IMR-90 (cell line): ENCODE data around the gene TESK2. TPM values are rescaled to one million over a fixed set of nuclear protein-coding genes. Genes with fewer than 3 reads are reported as not detected.

Source experiments
- ATAC-seq: fragments of 200-7000 bp; cut with Tn5 transposase; 2 replicates; pipeline ENCODE4 v1.9.1; 2020; ENCODE audit warnings: low read depth, mild to moderate bottlenecking, moderate library complexity
- BruUV-seq: library from RNA; stranded (reverse); fragments of 400-500 nt; replicated peaks from 2 replicates; lab custom pipeline; 2021; lab: Mats Ljungman, UMichigan
- CTCF ChIA-PET: fragments of 300-600 bp; formaldehyde crosslinking; extraction: SDS; loops from one replicate; lab custom pipeline; 2021; ENCODE audit warnings: antibody characterized with exemption; lab: Yijun Ruan, JAX
- POLR2A ChIA-PET: fragments of 300-600 bp; sonication (Branson Sonifier 250); formaldehyde crosslinking; loops from one replicate; lab custom pipeline; 2022; ENCODE audit warnings: antibody characterized with exemption; ENCODE audit not compliant: unreplicated experiment; lab: Charles Lee
- DNase-seq: peaks from one replicate; pipeline ENCODE4 v3.0.0; 2013
- H2AFZ ChIP-seq: replicated peaks from 2 replicates; pipeline ENCODE3; 2013; ENCODE audit warnings: low read length, mild to moderate bottlenecking; ENCODE audit not compliant: poor library complexity
- H2AK5ac ChIP-seq: 2 replicates; pipeline ENCODE4 v1.6.1; 2013; ENCODE audit warnings: low read depth, low read length, inconsistent platforms
- H2AK9ac ChIP-seq: replicated peaks from 2 replicates; pipeline ENCODE3; 2013; ENCODE audit warnings: mild to moderate bottlenecking, low read depth, low read length, moderate library complexity; ENCODE audit not compliant: poor library complexity
- H2BK120ac ChIP-seq: 2 replicates; pipeline ENCODE4 v1.6.1; 2013; ENCODE audit warnings: low read depth, low read length, inconsistent platforms
- H2BK15ac ChIP-seq: 3 replicates; pipeline ENCODE4 v1.6.1; 2013; ENCODE audit warnings: low read depth, low read length, inconsistent platforms
- H2BK20ac ChIP-seq: 2 replicates; pipeline ENCODE4 v1.6.1; 2013; ENCODE audit warnings: low read depth, mild to moderate bottlenecking, inconsistent platforms, low read length, moderate library complexity
- H2BK5ac ChIP-seq: 2 replicates; pipeline ENCODE4 v1.6.1; 2013; ENCODE audit warnings: mild to moderate bottlenecking, low read depth, low read length, inconsistent platforms; ENCODE audit not compliant: poor library complexity, severe bottlenecking
- H3K14ac ChIP-seq: replicated peaks from 2 replicates; pipeline ENCODE4 v1.6.1; 2013; ENCODE audit warnings: low read depth, low read length, inconsistent platforms
- H3K18ac ChIP-seq: 2 replicates; pipeline ENCODE4 v1.6.1; 2013; ENCODE audit warnings: low read depth, low read length, control low read depth
- H3K23ac ChIP-seq: 2 replicates; pipeline ENCODE4 v1.6.1; 2013; ENCODE audit warnings: low read depth, low read length, inconsistent platforms
- H3K27ac ChIP-seq: 2 replicates; pipeline ENCODE4 v1.5.1; 2013; ENCODE audit warnings: mild to moderate bottlenecking, control low read depth, low read length; ENCODE audit not compliant: insufficient read depth
- H3K27me3 ChIP-seq: 2 replicates; pipeline ENCODE4 v1.6.1; 2013; ENCODE audit warnings: low read length; ENCODE audit not compliant: control insufficient read depth, insufficient read depth
- H3K36me3 ChIP-seq: 2 replicates; pipeline ENCODE4 v1.6.1; 2013; ENCODE audit warnings: low read length, mixed read lengths; ENCODE audit not compliant: control insufficient read depth, insufficient read depth
- H3K4ac ChIP-seq: 2 replicates; pipeline ENCODE4 v1.6.1; 2013; ENCODE audit warnings: low read depth, low read length, inconsistent platforms
- H3K4me1 ChIP-seq: 2 replicates; pipeline ENCODE4 v1.6.1; 2013; ENCODE audit warnings: low read length, mixed read lengths; ENCODE audit not compliant: control insufficient read depth, insufficient read depth
- H3K4me2 ChIP-seq: 2 replicates; pipeline ENCODE4 v1.6.1; 2013; ENCODE audit warnings: low read depth, mild to moderate bottlenecking, control low read depth, low read length, moderate library complexity
- H3K4me3 ChIP-seq: 2 replicates; pipeline ENCODE4 v1.5.1; 2013; ENCODE audit warnings: low read depth, mild to moderate bottlenecking, control low read depth, low read length, moderate library complexity; ENCODE audit not compliant: insufficient read depth
- H3K56ac ChIP-seq: 2 replicates; pipeline ENCODE4 v1.6.1; 2013; ENCODE audit warnings: low read length, inconsistent platforms; ENCODE audit not compliant: insufficient read depth; ENCODE audit errors: extremely low read depth
- H3K79me1 ChIP-seq, 2 experiments: 2 replicates each; pipeline ENCODE4 v1.6.1; 2013; ENCODE audit warnings: low read length in 2 of 2, inconsistent platforms in 1 of 2, low read depth in 1 of 2
- H3K9ac ChIP-seq: 2 replicates; pipeline ENCODE4 v1.6.1; 2013; ENCODE audit warnings: low read depth, low read length, control low read depth
- H3K9me1 ChIP-seq: 2 replicates; pipeline ENCODE4 v1.6.1; 2013; ENCODE audit warnings: low read length, inconsistent platforms; ENCODE audit not compliant: insufficient read depth
- H3K9me3 ChIP-seq: 2 replicates; pipeline ENCODE4 v1.6.1; 2013; ENCODE audit warnings: low read length; ENCODE audit not compliant: control insufficient read depth, insufficient read depth
- H4K20me1 ChIP-seq: 2 replicates; pipeline ENCODE4 v1.6.1; 2013; ENCODE audit warnings: low read length, inconsistent platforms; ENCODE audit not compliant: insufficient read depth
- H4K5ac ChIP-seq: 2 replicates; pipeline ENCODE4 v1.6.1; 2013; ENCODE audit warnings: mild to moderate bottlenecking, low read depth, low read length, control low read depth
- H4K8ac ChIP-seq, 2 experiments: 2 replicates each; pipeline ENCODE4 v1.6.1; 2013; ENCODE audit warnings: low read depth in 2 of 2, low read length in 2 of 2, control low read depth in 1 of 2, inconsistent platforms in 1 of 2
- H4K91ac ChIP-seq: 2 replicates; pipeline ENCODE4 v1.6.1; 2013; ENCODE audit warnings: low read depth, low read length, inconsistent platforms; ENCODE audit not compliant: insufficient read depth
- FOS ChIP-seq: fragments of 150-350 bp; IDR thresholded peaks from 2 replicates; pipeline ENCODE4 v1.6.1; 2016; ENCODE audit warnings: low read depth, low read length
- MAFK ChIP-seq: IDR thresholded peaks from 2 replicates; pipeline ENCODE4 v1.6.1; 2012; ENCODE audit warnings: low read depth, low read length, improper control_type of control experiment
- MAZ ChIP-seq: IDR thresholded peaks from 2 replicates; pipeline ENCODE4 v1.6.1; 2012; ENCODE audit warnings: low read depth, mild to moderate bottlenecking, low read length, improper control_type of control experiment, moderate library complexity, borderline replicate concordance
- NFE2L2 ChIP-seq: fragments of 150-350 bp; IDR thresholded peaks from 2 replicates; pipeline ENCODE4 v1.6.1; 2016; ENCODE audit warnings: low read depth, mild to moderate bottlenecking, low read length
- RAD21 ChIP-seq: IDR thresholded peaks from 2 replicates; pipeline ENCODE4 v1.6.1; 2012; ENCODE audit warnings: low read length, improper control_type of control experiment
- RCOR1 ChIP-seq: IDR thresholded peaks from 2 replicates; pipeline ENCODE4 v1.6.1; 2012; ENCODE audit warnings: mild to moderate bottlenecking, low read length, improper control_type of control experiment; ENCODE audit not compliant: insufficient replicate concordance
- RFX5 ChIP-seq: IDR thresholded peaks from 2 replicates; pipeline ENCODE4 v1.8.0; 2012; ENCODE audit warnings: low read depth, mild to moderate bottlenecking, low read length, moderate library complexity
- SMC3 ChIP-seq: fragments of 150-350 bp; IDR thresholded peaks from 2 replicates; pipeline ENCODE4 v1.6.1; 2016; ENCODE audit warnings: low read depth, mild to moderate bottlenecking, antibody characterized with exemption, low read length, moderate library complexity
- WGBS, 2 experiments: methylation state at CpG; one replicate each; pipeline versions ENCODE4 v1.1.5 to v1.1.7; 2013; ENCODE audit warnings: missing lambda C conversion rate in 2 of 2; ENCODE audit not compliant: insufficient read length in 1 of 2; ENCODE audit errors: extremely low coverage in 2 of 2; 5-methylcytosine and 5-hydroxymethylcytosine counted together
- dilution Hi-C: fragments of 300-500 bp; cut with HindIII; formaldehyde crosslinking; loops from one replicate; pipeline ENCODE4 v1.14.3; 2018; ENCODE audit warnings: low sequenced_read_pairs; ENCODE audit not compliant: unreplicated experiment
- in situ Hi-C: fragments of 300-500 bp; cut with MboI; formaldehyde crosslinking; loops from 3 replicates; pipeline ENCODE4 v1.14.3; 2019; ENCODE audit warnings: low sequenced_read_pairs, inconsistent platforms, mixed read lengths
- intact Hi-C: fragments of 100-400 bp; cut with micrococcal nuclease; formaldehyde crosslinking; loops from 2 replicates; pipeline ENCODE4 v1.10.0; 2022
- polyA plus RNA-seq, 3 experiments: library from polyadenylated mRNA; depleted of rRNA; stranded (reverse); fragments of >200 nt; gene quantifications; 2 replicates each; pipeline ENCODE4 v1.2.3, GENCODE V29; 2012; ENCODE audit warnings: low replicate concordance in 1 of 3
- total RNA-seq: library from RNA; depleted of rRNA; stranded (reverse); fragments of >200 nt; gene quantifications from 2 replicates; pipeline ENCODE4 v1.2.3, GENCODE V29; 2012
- TF ChIP-seq, protein P1 (sequence below): fragments of 150-350 bp; IDR thresholded peaks from 2 replicates; pipeline ENCODE4 v1.6.1; 2017; ENCODE audit warnings: mild to moderate bottlenecking, antibody characterized with exemption, low read length, low read depth
- TF ChIP-seq, protein P2 (sequence below): conservative IDR thresholded peaks from 2 replicates; pipeline ENCODE4 v1.5.1; 2012; ENCODE audit warnings: mild to moderate bottlenecking, low read depth, low read length, improper control_type of control experiment
- TF ChIP-seq, protein P3 (sequence below): fragments of 150-350 bp; IDR thresholded peaks from 2 replicates; pipeline ENCODE4 v1.6.1; 2016; ENCODE audit warnings: low read depth, mild to moderate bottlenecking, low read length, moderate library complexity, borderline replicate concordance

Gene TESK2
- total and polyA plus RNA-seq, 2 of the 4 experiments (the other 2 are of a cell fraction), result 0.90 to 1.3 TPM

DNA sequence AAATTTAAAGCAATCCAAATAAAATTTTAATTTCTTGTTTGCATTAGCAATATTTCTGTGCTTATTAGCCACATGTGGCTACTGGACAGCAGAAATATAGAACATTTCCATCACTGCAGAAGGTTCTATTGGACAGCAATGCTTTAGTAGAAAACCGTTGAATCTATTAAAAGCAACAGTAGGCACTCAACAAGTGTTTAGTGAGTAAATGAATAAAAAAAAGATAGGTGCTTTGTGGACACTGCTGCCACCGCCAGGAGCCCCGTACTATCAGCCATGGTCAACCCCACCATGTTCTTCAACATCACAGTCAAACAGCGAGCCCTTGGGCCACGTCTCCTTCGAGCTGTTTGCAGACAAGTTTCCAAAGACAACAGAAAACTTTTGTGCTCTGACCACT, 76.2 kb downstream of the TESK2 start:
- H3K27ac ChIP-seq, result no peak overlapping the region
- H3K14ac ChIP-seq, result no peak overlapping the region
- intact Hi-C loops (no loop called here), in situ Hi-C loops (no loop called here), dilution Hi-C loops (no loop called here)
- H2BK5ac ChIP-seq, result no peak overlapping the region
- no peak overlapping the region for H3K4ac ChIP-seq
- ChIA-PET POLR2A (no interaction called here), CTCF (interaction anchor here (1.3 kb wide), 1 partner anchor 29 kb away, joined by 3 read pairs; no protein-coding TSS in a partner anchor)
- DNase-seq, result no peak
- no peaks in the 10 kb centered on the region for H4K20me1 ChIP-seq
- no peak overlapping the region for H3K23ac ChIP-seq
- no peaks in the 10 kb centered on the region; the same call in 1 of the 2 replicates for H3K4me1 ChIP-seq
- H4K8ac ChIP-seq, result no peak overlapping the region
- H3K56ac ChIP-seq, result no peak overlapping the region
- H2BK15ac ChIP-seq, result no peak overlapping the region
- H4K91ac ChIP-seq, result no peak overlapping the region
- no peak overlapping the region for H2BK120ac ChIP-seq
- H3K18ac ChIP-seq, result no peak overlapping the region
- TF ChIP-seq SMC3 (no peak), NFE2L2 (no peak), MAFK (no peak), RAD21 (no peak), MAZ (no peak), FOS (no peak), RCOR1 (no peak), RFX5 (no peak)
- TF ChIP-seq, protein P1, sequence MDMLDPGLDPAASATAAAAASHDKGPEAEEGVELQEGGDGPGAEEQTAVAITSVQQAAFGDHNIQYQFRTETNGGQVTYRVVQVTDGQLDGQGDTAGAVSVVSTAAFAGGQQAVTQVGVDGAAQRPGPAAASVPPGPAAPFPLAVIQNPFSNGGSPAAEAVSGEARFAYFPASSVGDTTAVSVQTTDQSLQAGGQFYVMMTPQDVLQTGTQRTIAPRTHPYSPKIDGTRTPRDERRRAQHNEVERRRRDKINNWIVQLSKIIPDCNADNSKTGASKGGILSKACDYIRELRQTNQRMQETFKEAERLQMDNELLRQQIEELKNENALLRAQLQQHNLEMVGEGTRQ, result no peak
- TF ChIP-seq, protein P2, sequence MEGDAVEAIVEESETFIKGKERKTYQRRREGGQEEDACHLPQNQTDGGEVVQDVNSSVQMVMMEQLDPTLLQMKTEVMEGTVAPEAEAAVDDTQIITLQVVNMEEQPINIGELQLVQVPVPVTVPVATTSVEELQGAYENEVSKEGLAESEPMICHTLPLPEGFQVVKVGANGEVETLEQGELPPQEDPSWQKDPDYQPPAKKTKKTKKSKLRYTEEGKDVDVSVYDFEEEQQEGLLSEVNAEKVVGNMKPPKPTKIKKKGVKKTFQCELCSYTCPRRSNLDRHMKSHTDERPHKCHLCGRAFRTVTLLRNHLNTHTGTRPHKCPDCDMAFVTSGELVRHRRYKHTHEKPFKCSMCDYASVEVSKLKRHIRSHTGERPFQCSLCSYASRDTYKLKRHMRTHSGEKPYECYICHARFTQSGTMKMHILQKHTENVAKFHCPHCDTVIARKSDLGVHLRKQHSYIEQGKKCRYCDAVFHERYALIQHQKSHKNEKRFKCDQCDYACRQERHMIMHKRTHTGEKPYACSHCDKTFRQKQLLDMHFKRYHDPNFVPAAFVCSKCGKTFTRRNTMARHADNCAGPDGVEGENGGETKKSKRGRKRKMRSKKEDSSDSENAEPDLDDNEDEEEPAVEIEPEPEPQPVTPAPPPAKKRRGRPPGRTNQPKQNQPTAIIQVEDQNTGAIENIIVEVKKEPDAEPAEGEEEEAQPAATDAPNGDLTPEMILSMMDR, result no peak
- TF ChIP-seq, protein P3, sequence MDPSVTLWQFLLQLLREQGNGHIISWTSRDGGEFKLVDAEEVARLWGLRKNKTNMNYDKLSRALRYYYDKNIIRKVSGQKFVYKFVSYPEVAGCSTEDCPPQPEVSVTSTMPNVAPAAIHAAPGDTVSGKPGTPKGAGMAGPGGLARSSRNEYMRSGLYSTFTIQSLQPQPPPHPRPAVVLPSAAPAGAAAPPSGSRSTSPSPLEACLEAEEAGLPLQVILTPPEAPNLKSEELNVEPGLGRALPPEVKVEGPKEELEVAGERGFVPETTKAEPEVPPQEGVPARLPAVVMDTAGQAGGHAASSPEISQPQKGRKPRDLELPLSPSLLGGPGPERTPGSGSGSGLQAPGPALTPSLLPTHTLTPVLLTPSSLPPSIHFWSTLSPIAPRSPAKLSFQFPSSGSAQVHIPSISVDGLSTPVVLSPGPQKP, result no peak
- H3K79me1 ChIP-seq, result no peaks in the 10 kb centered on the region
- no peak overlapping the region for H3K9ac ChIP-seq
- no CpG with 5 or more reads among the region's 6 CpGs for WGBS, 2 experiments
- H3K27me3 ChIP-seq, result no peaks in the 10 kb centered on the region; the same call in 1 of the 2 replicates
- no peaks in the 10 kb centered on the region for H3K36me3 ChIP-seq
- H3K4me2 ChIP-seq, result no peak overlapping the region
- BruUV-seq, result no TSS peak
- no peak overlapping the region for H4K5ac ChIP-seq
- H2BK20ac ChIP-seq, result no peak overlapping the region
- no peaks in the 10 kb centered on the region; the same call in 1 of the 2 replicates for H3K9me1 ChIP-seq
- no peak overlapping the region for H3K4me3 ChIP-seq
- no peak overlapping the region for H2AK9ac ChIP-seq
- H2AK5ac ChIP-seq, result no peak overlapping the region
- no peak for ATAC-seq
- no peaks in the 10 kb centered on the region for H3K9me3 ChIP-seq
- no peak overlapping the region for H2AFZ ChIP-seq
